Stimulated activated CD8-positive, alpha-beta memory T cell treated with anti-CD3 and anti-CD28 coated beads, Interleukin-15, amount 100 ng/mL, for 24 hours (primary cell): ENCODE results near the gene SLC2A14.
"Not testable (repeated sequence)": the region's sequence is repeated elsewhere in the genome, so short reads cannot be mapped to it uniquely, and the experiment has no call there.

Experiments used
- DNase-seq: peaks from one replicate; pipeline ENCODE4 v3.0.0-alpha.2; 2020; ENCODE audit warnings: low read depth

The SLC2A14 gene

GRCh38 chr12:7833831-7834230 lies 38.9 kb downstream of the SLC2A14 start:
- no peak for DNase-seq

GRCh38 chr12:7833201-7833600 lies 39.5 kb downstream of the SLC2A14 start:
- not testable (repeated sequence) for DNase-seq

GRCh38 chr12:7832059-7832696 lies 40.5 kb downstream of the SLC2A14 start:
- DNase-seq = no peak

DNA sequence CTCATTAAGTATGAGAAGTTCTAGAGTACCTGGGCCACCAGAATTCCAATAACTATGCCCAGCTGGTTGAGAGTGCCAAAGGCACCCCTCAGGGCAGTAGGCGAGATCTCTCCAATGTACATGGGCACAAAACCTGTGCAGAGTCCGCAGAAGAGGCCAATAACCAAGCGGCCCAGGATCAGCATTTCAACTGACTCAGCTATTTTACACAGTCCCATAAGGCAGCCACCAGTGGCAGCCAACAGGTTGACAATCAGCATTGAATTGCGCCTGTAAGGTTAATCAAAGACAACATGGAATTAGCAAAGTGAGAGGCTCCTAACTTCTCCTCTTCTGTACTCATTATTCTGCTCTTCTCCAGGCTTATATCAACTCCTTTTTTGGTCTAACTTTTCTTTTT lies 43.0 kb downstream of the SLC2A14 start:
- DNase-seq = not testable (repeated sequence)

GRCh38 chr12:7825754-7826153 lies 47.0 kb downstream of the SLC2A14 start:
- DNase-seq = not testable (repeated sequence)

GRCh38 chr12:7806863-7807487 lies 65.7 kb downstream of the SLC2A14 start:
- DNase-seq = peak; percentile 37

DNA sequence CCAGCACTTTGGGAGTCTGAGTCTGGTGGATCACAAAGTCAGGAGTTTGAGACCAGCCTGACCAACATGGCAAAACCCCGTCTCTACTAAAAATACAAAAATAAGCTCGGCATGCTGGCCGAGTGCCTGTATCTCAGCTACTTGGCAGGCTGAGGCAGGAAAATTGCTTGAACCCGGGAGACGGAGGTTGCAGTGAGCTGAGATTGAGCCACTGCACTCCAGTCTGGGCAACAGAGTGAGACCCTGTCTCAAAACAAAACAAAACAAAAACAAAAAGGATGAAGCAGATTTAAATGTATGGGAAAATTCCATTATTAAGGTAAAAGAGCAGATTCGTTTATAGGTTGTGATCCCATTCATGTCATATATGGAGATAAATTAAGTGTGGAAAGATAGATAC lies 66.4 kb downstream of the SLC2A14 start:
- DNase-seq = not testable (repeated sequence)

GRCh38 chr12:7801460-7801859 lies 71.3 kb downstream of the SLC2A14 start:
- no peak for DNase-seq

DNA sequence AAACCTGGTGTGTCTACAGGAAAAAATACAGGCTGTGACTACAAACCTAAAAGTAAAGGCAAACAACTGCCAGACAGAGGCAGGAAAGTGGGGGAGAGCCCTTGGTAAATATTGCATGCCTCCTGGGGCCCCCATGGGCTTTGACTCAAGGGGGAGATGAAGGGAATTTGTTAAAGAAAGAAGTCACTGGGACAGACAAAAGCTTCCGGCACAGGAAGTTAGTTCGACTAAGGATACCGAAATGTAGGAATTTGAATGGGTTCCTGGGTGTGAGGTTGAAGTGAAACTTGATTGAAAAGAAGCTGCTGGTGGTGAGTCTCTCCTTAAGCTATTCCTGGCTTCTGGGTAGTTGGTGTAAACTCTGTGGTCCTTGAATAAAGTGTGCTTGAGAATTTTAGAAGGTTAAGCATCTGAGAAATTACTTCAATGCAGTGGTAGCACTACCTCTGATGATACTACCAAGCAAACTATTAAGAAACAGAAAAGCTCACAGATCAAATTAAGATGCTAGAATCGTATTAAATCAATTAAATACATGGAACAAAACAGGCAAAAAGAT lies 73.9 kb downstream of the SLC2A14 start:
- not testable (repeated sequence) for DNase-seq

- no peak for DNase-seq
Measured at GRCh38 chr12:7797698-7798398, 74.9 kb downstream of the SLC2A14 start.

DNA sequence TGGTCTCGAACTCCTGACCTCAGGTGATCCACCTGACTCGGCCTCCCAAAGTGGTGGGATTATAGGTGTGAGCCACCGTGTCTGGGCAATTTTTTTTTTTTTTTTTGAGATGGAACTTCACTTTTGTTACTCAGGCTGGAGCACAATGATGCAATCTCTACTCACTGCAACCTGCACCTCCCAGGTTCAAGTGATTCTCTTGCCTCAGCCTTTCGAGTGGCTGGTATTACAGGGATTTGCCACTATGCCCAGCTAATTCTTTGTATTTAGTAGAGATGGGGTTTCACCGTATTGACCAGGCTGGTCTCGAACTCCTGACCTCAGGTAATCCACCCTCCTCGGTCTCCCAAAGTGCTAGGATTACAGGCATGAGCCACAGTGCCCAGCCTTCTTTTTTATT lies 75.4 kb downstream of the SLC2A14 start:
- not testable (repeated sequence) for DNase-seq

DNA sequence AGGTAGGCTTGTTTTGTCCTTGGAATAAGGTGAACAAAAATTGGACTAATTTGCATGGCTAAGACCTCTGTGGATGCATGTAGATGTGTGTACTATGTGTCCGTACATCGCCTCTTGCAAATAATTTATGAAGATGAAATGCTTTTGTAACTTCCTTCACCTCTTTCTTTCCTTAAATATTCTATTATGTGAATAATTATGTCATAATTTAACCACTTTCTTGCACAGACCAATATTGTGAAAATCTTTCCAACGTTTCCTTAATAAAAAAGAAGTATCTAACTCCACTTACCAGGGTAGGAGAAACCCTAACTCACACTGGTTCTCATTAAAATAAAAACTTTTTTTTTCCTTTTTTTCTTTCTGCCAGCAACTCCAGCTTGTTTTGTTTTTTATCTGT lies 79.5 kb downstream of the SLC2A14 start:
- no peak for DNase-seq

- not testable (repeated sequence) for DNase-seq
Measured at GRCh38 chr12:7788884-7789528, 83.7 kb downstream of the SLC2A14 start, which contains the start of gene NANOG. TSS of gene NANOG (plus strand) at chr12:7789402. CDS start at chr12:7789615, 213 bp downstream.

- no peak for DNase-seq
Measured at GRCh38 chr12:7788294-7788660, 84.4 kb downstream of the SLC2A14 start.

DNA sequence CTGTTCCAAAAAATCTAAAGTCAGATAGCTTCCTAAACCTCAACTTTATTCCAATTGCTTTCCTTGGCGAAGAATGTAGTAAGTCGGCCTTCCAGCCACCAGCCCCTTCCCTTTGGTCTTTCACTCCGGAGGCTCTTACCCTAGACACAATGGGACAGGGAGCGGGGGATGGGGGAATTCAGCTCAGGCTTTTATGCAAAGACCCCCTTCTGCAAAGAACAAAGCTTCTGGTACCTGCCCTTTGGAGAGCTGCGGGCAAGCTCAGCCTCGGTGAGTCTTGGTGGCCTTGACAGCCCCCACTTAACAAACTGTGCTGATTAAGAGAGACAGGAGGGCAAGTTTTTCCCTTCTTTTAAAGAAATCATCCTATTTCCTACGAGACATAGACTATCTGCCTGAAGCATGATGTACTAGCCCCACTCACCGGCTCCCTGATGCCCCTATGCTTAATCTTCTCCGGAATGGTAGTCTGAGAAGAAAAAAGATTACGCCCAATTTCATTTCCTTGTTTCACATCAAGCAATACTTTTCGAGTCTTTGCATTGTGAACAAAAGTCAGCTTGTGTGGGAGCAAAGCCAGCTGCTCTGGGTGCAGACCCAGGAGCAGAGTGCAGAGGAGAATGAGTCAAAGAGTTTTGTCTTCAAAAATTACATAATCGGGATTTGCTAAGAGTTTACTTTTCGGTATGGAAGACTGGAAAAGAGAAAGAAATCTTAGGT lies 85.0 kb downstream of the SLC2A14 start:
- DNase-seq = no peak

GRCh38 chr12:7784701-7785100 lies 88.0 kb downstream of the SLC2A14 start:
- DNase-seq = no peak

DNA sequence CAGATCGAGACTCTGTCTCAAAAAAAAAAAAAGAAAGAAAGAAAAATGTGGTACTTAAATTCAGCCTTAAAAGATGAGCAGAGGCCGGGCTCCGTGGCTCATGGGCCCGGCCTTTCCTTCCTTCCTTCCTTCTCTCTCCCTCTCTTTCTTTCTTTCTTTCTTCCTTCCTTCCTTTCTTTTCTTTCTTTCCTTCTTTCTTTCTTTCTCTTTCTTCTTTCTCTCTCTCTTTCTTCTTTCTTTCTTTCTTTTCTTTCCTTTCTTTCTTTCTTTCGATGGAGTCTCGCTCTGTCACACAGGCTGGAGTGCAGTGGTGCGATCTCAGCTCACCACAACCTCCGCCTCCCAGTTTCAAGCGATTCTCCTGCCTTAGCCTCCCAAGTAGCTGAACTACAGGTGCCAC lies 89.3 kb downstream of the SLC2A14 start:
- not testable (repeated sequence) for DNase-seq

DNA sequence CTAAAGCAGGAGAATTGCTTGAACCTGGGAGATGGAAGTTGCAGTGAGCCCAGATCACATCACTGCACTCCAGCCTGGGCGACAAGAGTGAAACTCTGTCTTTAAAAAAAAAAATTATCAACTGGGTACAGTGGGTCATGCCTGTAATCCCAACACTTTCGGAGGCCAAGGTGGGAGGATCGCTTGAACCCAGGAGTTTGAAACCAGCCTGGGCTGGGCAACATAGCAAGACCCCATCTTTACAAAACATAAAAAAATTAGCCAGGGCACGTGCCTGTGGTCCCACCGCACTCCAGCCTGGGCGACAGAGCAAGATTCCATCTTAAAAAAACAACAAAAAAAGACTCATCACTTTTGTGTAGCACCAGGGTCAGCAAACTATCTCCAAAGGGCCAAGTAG lies 90.7 kb downstream of the SLC2A14 start:
- DNase-seq = no peak

DNA sequence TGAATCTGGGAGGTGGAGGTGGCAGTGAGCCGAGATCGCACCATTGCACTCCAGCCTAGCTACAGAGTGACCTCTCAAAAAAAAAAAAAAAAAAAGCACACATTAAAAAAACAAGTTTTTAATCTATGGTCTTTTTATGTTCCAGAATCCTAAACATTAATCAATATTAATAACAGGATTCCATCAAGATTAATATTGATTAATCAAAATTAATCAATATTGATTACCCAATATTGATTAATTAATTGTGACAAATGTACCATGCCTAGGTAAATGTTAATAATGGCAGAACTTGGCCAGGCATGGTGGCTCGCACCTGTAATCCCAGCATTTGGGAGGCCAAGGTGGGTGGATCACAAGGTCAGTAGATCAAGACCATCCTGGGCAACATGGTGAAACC lies 91.4 kb downstream of the SLC2A14 start:
- no peak for DNase-seq

GRCh38 chr12:7769999-7770398 lies 102.7 kb downstream of the SLC2A14 start:
- DNase-seq = no peak
